HepG2 (cell line): ENCODE results near the gene DHRS1. TPM values are rescaled to one million over a fixed set of nuclear protein-coding genes. Genes with fewer than 3 reads are reported as not detected.

ENCODE experiments used
- ATRX ChIP-seq: sonication (generic); formaldehyde crosslinking; IDR thresholded peaks from 2 replicates; pipeline ENCODE4 v1.4.0; 2020; ENCODE audit warnings: missing genetic modification reagents, borderline replicate concordance
- DNMT1 ChIP-seq: sonication (generic); formaldehyde crosslinking; IDR thresholded peaks from 2 replicates; pipeline ENCODE4 v1.5.1; 2020; ENCODE audit warnings: mild to moderate bottlenecking, missing genetic modification reagents
- MAFF ChIP-seq: IDR thresholded peaks from 2 replicates; pipeline ENCODE4 v1.6.1; 2011; ENCODE audit warnings: low read depth, low read length, improper control_type of control experiment
- NFRKB ChIP-seq: fragments of 450-650 bp; IDR thresholded peaks from 2 replicates; pipeline ENCODE4 v1.6.1; 2017
- NR1H2 ChIP-seq: sonication (generic); formaldehyde crosslinking; IDR thresholded peaks from 2 replicates; pipeline ENCODE4 v1.8.1; 2022; ENCODE audit warnings: low read depth, missing genetic modification reagents, borderline replicate concordance
- PHF8 ChIP-seq: sonication (generic); formaldehyde crosslinking; IDR thresholded peaks from 2 replicates; pipeline ENCODE4 v1.5.0; 2020; ENCODE audit warnings: missing genetic modification reagents
- POLR2G ChIP-seq: fragments of 200-400 bp; formaldehyde crosslinking; IDR thresholded peaks from 2 replicates; pipeline ENCODE4 v1.6.1; 2018; ENCODE audit warnings: mild to moderate bottlenecking, low read depth, low read length, moderate library complexity
- RBM39 ChIP-seq: fragments of 200-400 bp; formaldehyde crosslinking; IDR thresholded peaks from one replicate; pipeline ENCODE4 v1.6.1; 2018; ENCODE audit warnings: antibody characterized with exemption, mild to moderate bottlenecking, low read depth, low read length; ENCODE audit not compliant: poor library complexity, severe bottlenecking
- SIN3A ChIP-seq: IDR thresholded peaks from 2 replicates; pipeline ENCODE4 v1.6.1; 2011; ENCODE audit warnings: low read depth, mild to moderate bottlenecking, control low read depth, low read length, borderline replicate concordance
- SUZ12 ChIP-seq: fragments of 150-350 bp; IDR thresholded peaks from 2 replicates; pipeline ENCODE4 v1.6.1; 2014; ENCODE audit warnings: low read depth, low read length
- ZNF101 ChIP-seq: sonication (generic); formaldehyde crosslinking; IDR thresholded peaks from 2 replicates; pipeline ENCODE4 v1.4.0; 2020; ENCODE audit warnings: mild to moderate bottlenecking, low read depth, missing genetic modification reagents, borderline replicate concordance
- ZNF292 ChIP-seq: sonication (generic); formaldehyde crosslinking; IDR thresholded peaks from 2 replicates; pipeline ENCODE4 v1.8.1; 2022; ENCODE audit warnings: mild to moderate bottlenecking, low read depth, missing genetic modification reagents, borderline replicate concordance
- polyA plus RNA-seq, 8 experiments: library from polyadenylated mRNA; depleted of rRNA in 3 of 8; stranded (reverse) in 7 of 8; unstranded in 1 of 8; fragments of >200 nt; fragmentation: Illumina TruSeq in 4 of 8; extraction: Trizol in 4 of 8; gene quantifications; 2 replicates each; pipeline versions ENCODE4 v1.2.1 to v1.2.3, GENCODE V29; 2011 to 2016; ENCODE audit warnings: low read depth in 4 of 8, missing spikeins in 1 of 8, mixed read lengths in 1 of 8; ENCODE audit not compliant: insufficient read depth in 1 of 8
- total RNA-seq, 5 experiments: library from RNA; depleted of rRNA; stranded (reverse); fragments of >200 nt; fragmentation: Illumina TruSeq; extraction: Trizol; gene quantifications; 2 replicates each; pipeline ENCODE4 v1.2.3, GENCODE V29; 2016; ENCODE audit warnings: low read depth in 1 of 5
- TF ChIP-seq, protein P1 (sequence below): sonication (generic); formaldehyde crosslinking; IDR thresholded peaks from 2 replicates; pipeline ENCODE4 v1.4.0; 2020; ENCODE audit warnings: missing genetic modification reagents, borderline replicate concordance
- TF ChIP-seq, protein P2 (sequence below): sonication (generic); formaldehyde crosslinking; IDR thresholded peaks from 2 replicates; pipeline ENCODE4 v1.5.0; 2020; ENCODE audit warnings: missing genetic modification reagents, mild to moderate bottlenecking, borderline replicate concordance
- TF ChIP-seq, protein P3 (sequence below): sonication (generic); formaldehyde crosslinking; IDR thresholded peaks from 2 replicates; pipeline ENCODE4 v1.8.1; 2022; ENCODE audit warnings: low read depth, mild to moderate bottlenecking, missing genetic modification reagents
- TF ChIP-seq, protein P4 (sequence below): sonication (generic); formaldehyde crosslinking; conservative IDR thresholded peaks from 2 replicates; pipeline ENCODE4 v1.8.0; 2022; ENCODE audit warnings: low read depth, missing genetic modification reagents
- TF ChIP-seq, protein P5 (sequence below), 2 experiments: IDR thresholded peaks; 2 replicates each; pipeline ENCODE4 v1.6.1; 2011 to 2012; ENCODE audit warnings: low read length in 2 of 2, borderline replicate concordance in 1 of 2, low read depth in 1 of 2, mild to moderate bottlenecking in 1 of 2, moderate library complexity in 1 of 2

The DHRS1 gene
- total and polyA plus RNA-seq, 2 of the 13 experiments (the other 11 are each of a cell fraction or from before 2014, with no cell fraction given): 49.8 to 60.8 TPM

DNA sequence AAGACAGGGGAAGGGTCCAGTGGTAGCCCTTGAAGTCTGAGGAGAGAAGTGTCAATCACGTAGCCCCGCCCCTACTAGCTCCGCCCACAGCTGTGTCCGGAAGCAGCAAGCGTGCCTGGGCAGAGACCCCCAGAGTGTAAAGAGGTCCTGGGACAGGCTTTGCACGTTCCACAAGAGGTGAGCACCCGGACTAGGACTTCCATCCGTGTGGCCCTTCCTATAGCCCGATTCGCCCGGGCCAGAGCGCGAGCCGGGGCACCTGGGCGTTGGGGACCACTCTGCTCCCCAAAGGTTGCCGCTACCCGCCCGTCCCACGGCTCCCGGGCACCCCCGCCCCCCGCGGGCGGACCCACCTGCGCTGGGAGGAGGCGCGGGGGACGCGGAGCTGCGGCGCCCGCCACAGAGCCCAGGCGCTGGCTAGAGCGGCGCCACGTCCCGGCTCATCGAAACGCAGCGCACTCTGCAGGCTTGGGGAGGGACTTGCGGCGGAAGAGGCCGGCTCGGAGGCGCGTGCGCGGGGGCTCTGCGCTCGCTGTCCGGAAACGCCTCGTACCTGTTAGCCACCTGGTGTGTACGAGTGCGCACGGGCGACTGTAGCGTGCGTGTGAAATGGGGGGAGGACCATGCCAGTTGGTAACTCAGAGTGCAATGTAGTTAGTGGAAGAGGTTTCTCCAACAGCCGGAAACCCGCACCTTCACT, 28.3 kb downstream of the DHRS1 start, which contains the start of gene RABGGTA (continued):
- TF ChIP-seq, protein P1, sequence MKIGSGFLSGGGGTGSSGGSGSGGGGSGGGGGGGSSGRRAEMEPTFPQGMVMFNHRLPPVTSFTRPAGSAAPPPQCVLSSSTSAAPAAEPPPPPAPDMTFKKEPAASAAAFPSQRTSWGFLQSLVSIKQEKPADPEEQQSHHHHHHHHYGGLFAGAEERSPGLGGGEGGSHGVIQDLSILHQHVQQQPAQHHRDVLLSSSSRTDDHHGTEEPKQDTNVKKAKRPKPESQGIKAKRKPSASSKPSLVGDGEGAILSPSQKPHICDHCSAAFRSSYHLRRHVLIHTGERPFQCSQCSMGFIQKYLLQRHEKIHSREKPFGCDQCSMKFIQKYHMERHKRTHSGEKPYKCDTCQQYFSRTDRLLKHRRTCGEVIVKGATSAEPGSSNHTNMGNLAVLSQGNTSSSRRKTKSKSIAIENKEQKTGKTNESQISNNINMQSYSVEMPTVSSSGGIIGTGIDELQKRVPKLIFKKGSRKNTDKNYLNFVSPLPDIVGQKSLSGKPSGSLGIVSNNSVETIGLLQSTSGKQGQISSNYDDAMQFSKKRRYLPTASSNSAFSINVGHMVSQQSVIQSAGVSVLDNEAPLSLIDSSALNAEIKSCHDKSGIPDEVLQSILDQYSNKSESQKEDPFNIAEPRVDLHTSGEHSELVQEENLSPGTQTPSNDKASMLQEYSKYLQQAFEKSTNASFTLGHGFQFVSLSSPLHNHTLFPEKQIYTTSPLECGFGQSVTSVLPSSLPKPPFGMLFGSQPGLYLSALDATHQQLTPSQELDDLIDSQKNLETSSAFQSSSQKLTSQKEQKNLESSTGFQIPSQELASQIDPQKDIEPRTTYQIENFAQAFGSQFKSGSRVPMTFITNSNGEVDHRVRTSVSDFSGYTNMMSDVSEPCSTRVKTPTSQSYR: peak; percentile 91
- TF ChIP-seq ZNF292 (CRISPR knock-in tag) (peak; percentile 84), DNMT1 (CRISPR knock-in tag) (peak; percentile 100), SUZ12 (no peak), NR1H2 (CRISPR knock-in tag) (peak; percentile 98; the same call in 1 of the 2 replicates), ATRX (no peak), NFRKB (no peak), PHF8 (peak; percentile 99), MAFF (no peak), ZNF101 (CRISPR knock-in tag) (peak; percentile 90; the same call in 1 of the 2 replicates), RBM39 (peak; percentile 100), SIN3A (peak; percentile 97), POLR2G (peak; percentile 100)
- TF ChIP-seq, protein P2, sequence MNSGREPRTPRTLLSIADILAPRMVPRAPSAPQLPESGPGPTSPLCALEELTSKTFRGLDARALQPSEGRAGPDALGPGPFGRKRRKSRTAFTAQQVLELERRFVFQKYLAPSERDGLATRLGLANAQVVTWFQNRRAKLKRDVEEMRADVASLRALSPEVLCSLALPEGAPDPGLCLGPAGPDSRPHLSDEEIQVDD: peak; percentile 98; the same call in 1 of the 2 replicates
- TF ChIP-seq, protein P3, sequence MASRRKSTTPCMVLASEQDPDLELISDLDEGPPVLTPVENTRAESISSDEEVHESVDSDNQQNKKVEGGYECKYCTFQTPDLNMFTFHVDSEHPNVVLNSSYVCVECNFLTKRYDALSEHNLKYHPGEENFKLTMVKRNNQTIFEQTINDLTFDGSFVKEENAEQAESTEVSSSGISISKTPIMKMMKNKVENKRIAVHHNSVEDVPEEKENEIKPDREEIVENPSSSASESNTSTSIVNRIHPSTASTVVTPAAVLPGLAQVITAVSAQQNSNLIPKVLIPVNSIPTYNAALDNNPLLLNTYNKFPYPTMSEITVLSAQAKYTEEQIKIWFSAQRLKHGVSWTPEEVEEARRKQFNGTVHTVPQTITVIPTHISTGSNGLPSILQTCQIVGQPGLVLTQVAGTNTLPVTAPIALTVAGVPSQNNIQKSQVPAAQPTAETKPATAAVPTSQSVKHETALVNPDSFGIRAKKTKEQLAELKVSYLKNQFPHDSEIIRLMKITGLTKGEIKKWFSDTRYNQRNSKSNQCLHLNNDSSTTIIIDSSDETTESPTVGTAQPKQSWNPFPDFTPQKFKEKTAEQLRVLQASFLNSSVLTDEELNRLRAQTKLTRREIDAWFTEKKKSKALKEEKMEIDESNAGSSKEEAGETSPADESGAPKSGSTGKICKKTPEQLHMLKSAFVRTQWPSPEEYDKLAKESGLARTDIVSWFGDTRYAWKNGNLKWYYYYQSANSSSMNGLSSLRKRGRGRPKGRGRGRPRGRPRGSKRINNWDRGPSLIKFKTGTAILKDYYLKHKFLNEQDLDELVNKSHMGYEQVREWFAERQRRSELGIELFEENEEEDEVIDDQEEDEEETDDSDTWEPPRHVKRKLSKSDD (CRISPR knock-in tag): peak; percentile 98
- TF ChIP-seq, protein P4, sequence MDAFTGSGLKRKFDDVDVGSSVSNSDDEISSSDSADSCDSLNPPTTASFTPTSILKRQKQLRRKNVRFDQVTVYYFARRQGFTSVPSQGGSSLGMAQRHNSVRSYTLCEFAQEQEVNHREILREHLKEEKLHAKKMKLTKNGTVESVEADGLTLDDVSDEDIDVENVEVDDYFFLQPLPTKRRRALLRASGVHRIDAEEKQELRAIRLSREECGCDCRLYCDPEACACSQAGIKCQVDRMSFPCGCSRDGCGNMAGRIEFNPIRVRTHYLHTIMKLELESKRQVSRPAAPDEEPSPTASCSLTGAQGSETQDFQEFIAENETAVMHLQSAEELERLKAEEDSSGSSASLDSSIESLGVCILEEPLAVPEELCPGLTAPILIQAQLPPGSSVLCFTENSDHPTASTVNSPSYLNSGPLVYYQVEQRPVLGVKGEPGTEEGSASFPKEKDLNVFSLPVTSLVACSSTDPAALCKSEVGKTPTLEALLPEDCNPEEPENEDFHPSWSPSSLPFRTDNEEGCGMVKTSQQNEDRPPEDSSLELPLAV (CRISPR knock-in tag): peak; percentile 94; the same call in 1 of the 2 replicates
- TF ChIP-seq, protein P5, sequence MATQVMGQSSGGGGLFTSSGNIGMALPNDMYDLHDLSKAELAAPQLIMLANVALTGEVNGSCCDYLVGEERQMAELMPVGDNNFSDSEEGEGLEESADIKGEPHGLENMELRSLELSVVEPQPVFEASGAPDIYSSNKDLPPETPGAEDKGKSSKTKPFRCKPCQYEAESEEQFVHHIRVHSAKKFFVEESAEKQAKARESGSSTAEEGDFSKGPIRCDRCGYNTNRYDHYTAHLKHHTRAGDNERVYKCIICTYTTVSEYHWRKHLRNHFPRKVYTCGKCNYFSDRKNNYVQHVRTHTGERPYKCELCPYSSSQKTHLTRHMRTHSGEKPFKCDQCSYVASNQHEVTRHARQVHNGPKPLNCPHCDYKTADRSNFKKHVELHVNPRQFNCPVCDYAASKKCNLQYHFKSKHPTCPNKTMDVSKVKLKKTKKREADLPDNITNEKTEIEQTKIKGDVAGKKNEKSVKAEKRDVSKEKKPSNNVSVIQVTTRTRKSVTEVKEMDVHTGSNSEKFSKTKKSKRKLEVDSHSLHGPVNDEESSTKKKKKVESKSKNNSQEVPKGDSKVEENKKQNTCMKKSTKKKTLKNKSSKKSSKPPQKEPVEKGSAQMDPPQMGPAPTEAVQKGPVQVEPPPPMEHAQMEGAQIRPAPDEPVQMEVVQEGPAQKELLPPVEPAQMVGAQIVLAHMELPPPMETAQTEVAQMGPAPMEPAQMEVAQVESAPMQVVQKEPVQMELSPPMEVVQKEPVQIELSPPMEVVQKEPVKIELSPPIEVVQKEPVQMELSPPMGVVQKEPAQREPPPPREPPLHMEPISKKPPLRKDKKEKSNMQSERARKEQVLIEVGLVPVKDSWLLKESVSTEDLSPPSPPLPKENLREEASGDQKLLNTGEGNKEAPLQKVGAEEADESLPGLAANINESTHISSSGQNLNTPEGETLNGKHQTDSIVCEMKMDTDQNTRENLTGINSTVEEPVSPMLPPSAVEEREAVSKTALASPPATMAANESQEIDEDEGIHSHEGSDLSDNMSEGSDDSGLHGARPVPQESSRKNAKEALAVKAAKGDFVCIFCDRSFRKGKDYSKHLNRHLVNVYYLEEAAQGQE (IDR thresholded peaks at IDR 0.05; ENCODE audit: borderline replicate concordance in 1 of 2, low read depth in 1 of 2, low read length in 2 of 2): no peak; a peak in 1 of 4 replicates
